ENCODE measurements around the gene NDST1.

- TF ChIP-seq EZH2phosphoT487 (IDR thresholded peaks at IDR 0.05; ENCODE audit: insufficient read depth, low read depth) (no peak), EZH2 (IDR thresholded peaks at IDR 0.05; ENCODE audit: insufficient read depth, poor library complexity, severe bottlenecking) (no peak)
These were observed 65.3 kb downstream of the NDST1 start for GRCh38 chr5:150573216-150573615.

Data from GM23248 (cell line).